H1 (cell line): ENCODE data around the gene WNT11. TPM values are rescaled to one million over a fixed set of nuclear protein-coding genes. Genes with fewer than 3 reads are reported as not detected.

Source experiments
- CTCF ChIA-PET: fragments of 300-600 bp; sonication (Branson Sonifier 250); formaldehyde crosslinking; loops from one replicate; lab custom pipeline; 2021; ENCODE audit not compliant: partially characterized antibody; lab: Charles Lee
- POLR2A ChIA-PET: fragments of 300-600 bp; sonication (Branson Sonifier 250); formaldehyde crosslinking; loops from one replicate; lab custom pipeline; 2021; ENCODE audit warnings: inconsistent platforms; ENCODE audit not compliant: partially characterized antibody; lab: Charles Lee
- DNase-seq, 2 experiments: peaks; one replicate each; pipeline versions ENCODE4 v3.0.0 to v3.0.0-alpha.2; 2010 to 2022; ENCODE audit warnings: low spot score in 2 of 2, low read depth in 1 of 2, mixed read lengths in 1 of 2
- FAIRE-seq: peaks from 2 replicates; lab custom pipeline; 2011; peaks lifted over from hg19 to GRCh38; lab: Jason Lieb, UNC
- H2AFZ ChIP-seq: 2 replicates; pipeline ENCODE4 v1.8.1; 2012; ENCODE audit warnings: low read length, inconsistent platforms
- H2AK5ac ChIP-seq: 2 replicates; pipeline ENCODE4 v1.6.1; 2013; ENCODE audit warnings: low read depth, low read length
- H2BK120ac ChIP-seq: replicated peaks from 2 replicates; pipeline ENCODE3; 2013; ENCODE audit warnings: low read depth, low read length, inconsistent platforms
- H2BK12ac ChIP-seq: 2 replicates; pipeline ENCODE4 v1.6.1; 2013; ENCODE audit warnings: low read depth, low read length
- H2BK15ac ChIP-seq: 2 replicates; pipeline ENCODE4 v1.6.1; 2013; ENCODE audit warnings: low read length
- H2BK20ac ChIP-seq: 2 replicates; pipeline ENCODE4 v1.6.1; 2013; ENCODE audit warnings: low read length
- H2BK5ac ChIP-seq: 2 replicates; pipeline ENCODE4 v1.6.1; 2013; ENCODE audit warnings: low read depth, low read length
- H3K14ac ChIP-seq: 2 replicates; pipeline ENCODE4 v1.6.1; 2013; ENCODE audit warnings: inconsistent platforms; ENCODE audit not compliant: insufficient read length
- H3K18ac ChIP-seq: 2 replicates; pipeline ENCODE4 v1.6.1; 2013; ENCODE audit warnings: low read length; ENCODE audit errors: extremely low read depth
- H3K23ac ChIP-seq: 2 replicates; pipeline ENCODE4 v1.6.1; 2013; ENCODE audit warnings: inconsistent platforms; ENCODE audit not compliant: insufficient read length
- H3K23me2 ChIP-seq: 2 replicates; pipeline ENCODE4 v1.6.1; 2013; ENCODE audit warnings: low read depth, low read length
- H3K27ac ChIP-seq: 2 replicates; pipeline ENCODE4 v1.6.1; 2011; ENCODE audit warnings: low read depth, low read length, inconsistent platforms
- H3K27me3 ChIP-seq, 4 experiments: replicated peaks in 1 of 4; 1 replicate in 1 of 4; 2 replicates in 3 of 4; pipeline versions ENCODE4 v1.6.1 to v1.8.1; 2011 to 2013; ENCODE audit warnings: low read length in 3 of 4, mild to moderate bottlenecking in 3 of 4, inconsistent platforms in 2 of 4, mixed read lengths in 2 of 4, moderate library complexity in 1 of 4; ENCODE audit not compliant: control insufficient read depth in 3 of 4, insufficient read depth in 3 of 4; ENCODE audit errors: extremely low read depth in 1 of 4
- H3K36me3 ChIP-seq, 4 experiments: 2 replicates each; pipeline versions ENCODE4 v1.6.1 to v1.8.1; 2011 to 2013; ENCODE audit warnings: mild to moderate bottlenecking in 4 of 4, low read length in 3 of 4, moderate library complexity in 2 of 4, control low read depth in 1 of 4, inconsistent platforms in 1 of 4; ENCODE audit not compliant: insufficient read depth in 4 of 4, control insufficient read depth in 2 of 4
- H3K4ac ChIP-seq: replicated peaks from 2 replicates; pipeline ENCODE3; 2013; ENCODE audit warnings: low read length, low read depth, mixed read lengths, inconsistent platforms; ENCODE audit not compliant: insufficient read length
- H3K4me1 ChIP-seq, 4 experiments: replicated peaks in 1 of 4; 1 replicate in 1 of 4; 2 replicates in 3 of 4; pipeline versions ENCODE4 v1.6.1 to v1.8.1; 2011 to 2013; ENCODE audit warnings: low read length in 3 of 4, inconsistent platforms in 2 of 4, mixed read lengths in 1 of 4; ENCODE audit not compliant: insufficient read depth in 4 of 4, control insufficient read depth in 3 of 4
- H3K4me2 ChIP-seq, 2 experiments: 2 replicates each; pipeline versions ENCODE4 v1.6.1 to v1.8.1; 2011 to 2013; ENCODE audit warnings: low read depth in 2 of 2, low read length in 2 of 2, control low read depth in 1 of 2, inconsistent platforms in 1 of 2, mild to moderate bottlenecking in 1 of 2; ENCODE audit not compliant: insufficient read depth in 1 of 2
- H3K4me3 ChIP-seq, 4 experiments: fragments of 200-600, 300-600 bp in 1 of 4; sonication (generic), shearing (Covaris generic), sonication (Bioruptor Twin) in 1 of 4; 2 replicates each; pipeline versions ENCODE4 v1.5.1 to v1.8.1; 2011 to 2016; ENCODE audit warnings: low read length in 4 of 4, low read depth in 3 of 4, control low read depth in 2 of 4, inconsistent platforms in 2 of 4, mild to moderate bottlenecking in 2 of 4, mixed read lengths in 1 of 4, moderate library complexity in 1 of 4; ENCODE audit not compliant: insufficient read depth in 2 of 4; ENCODE audit errors: extremely low read depth in 1 of 4
- H3K56ac ChIP-seq: replicated peaks from 2 replicates; pipeline ENCODE3; 2013; ENCODE audit warnings: low read depth, mild to moderate bottlenecking, mixed read lengths, low read length, inconsistent platforms; ENCODE audit not compliant: insufficient read length
- H3K79me1 ChIP-seq: 2 replicates; pipeline ENCODE4 v1.6.1; 2013; ENCODE audit warnings: low read depth, low read length, control low read depth
- H3K79me2 ChIP-seq, 2 experiments: 2 replicates each; pipeline versions ENCODE4 v1.6.1 to v1.8.1; 2012 to 2013; ENCODE audit warnings: low read length in 2 of 2, mild to moderate bottlenecking in 2 of 2, inconsistent platforms in 1 of 2; ENCODE audit not compliant: insufficient read depth in 2 of 2, control insufficient read depth in 1 of 2
- H3K9ac ChIP-seq, 4 experiments: replicated peaks in 1 of 4; 1 replicate in 1 of 4; 2 replicates in 3 of 4; pipeline versions ENCODE4 v1.6.1 to v1.8.1; 2011 to 2013; ENCODE audit warnings: low read depth in 3 of 4, low read length in 3 of 4, control low read depth in 2 of 4, mild to moderate bottlenecking in 2 of 4, moderate library complexity in 2 of 4, inconsistent platforms in 1 of 4; ENCODE audit errors: extremely low read depth in 1 of 4
- H3K9me3 ChIP-seq, 2 experiments: 2 replicates each; pipeline versions ENCODE4 v1.6.1 to v1.8.1; 2012 to 2013; ENCODE audit warnings: mild to moderate bottlenecking in 2 of 2, moderate library complexity in 2 of 2, control low read depth in 1 of 2, inconsistent platforms in 1 of 2, low read depth in 1 of 2, low read length in 1 of 2, mixed read lengths in 1 of 2; ENCODE audit not compliant: insufficient read depth in 2 of 2
- H4K20me1 ChIP-seq, 2 experiments: replicated peaks in 1 of 2; 2 replicates each; pipeline versions ENCODE3 to v1.8.1; 2011 to 2013; ENCODE audit warnings: inconsistent platforms in 2 of 2, low read length in 2 of 2, mild to moderate bottlenecking in 1 of 2; ENCODE audit not compliant: insufficient read depth in 2 of 2, control insufficient read depth in 1 of 2
- H4K5ac ChIP-seq: 2 replicates; pipeline ENCODE4 v1.6.1; 2013; ENCODE audit warnings: low read length, low read depth, mixed read lengths, inconsistent platforms; ENCODE audit not compliant: insufficient read length
- H4K8ac ChIP-seq: 2 replicates; pipeline ENCODE4 v1.8.0; 2013; ENCODE audit warnings: mild to moderate bottlenecking, moderate library complexity, low read length, inconsistent platforms; ENCODE audit not compliant: insufficient read depth; ENCODE audit errors: extremely low read depth
- H4K91ac ChIP-seq: replicated peaks from 2 replicates; pipeline ENCODE3; 2013; ENCODE audit warnings: low read length, mixed read lengths, inconsistent platforms; ENCODE audit not compliant: insufficient read length
- CTBP2 ChIP-seq: IDR thresholded peaks from 2 replicates; pipeline ENCODE4 v1.7.0; 2011; ENCODE audit warnings: borderline replicate concordance, mild to moderate bottlenecking, moderate library complexity, mixed read lengths, low read length; ENCODE audit not compliant: insufficient read depth, insufficient read length
- EGR1 ChIP-seq: IDR thresholded peaks from 2 replicates; pipeline ENCODE4 v1.6.1; 2011; ENCODE audit warnings: low read depth, low read length, borderline replicate concordance
- HDAC2 ChIP-seq, 2 experiments: fragments of 300-600 bp in 1 of 2; sonication (generic) in 1 of 2; IDR thresholded peaks; 2 replicates each; pipeline ENCODE4 v1.6.1; 2011 to 2012; ENCODE audit warnings: low read depth in 2 of 2, low read length in 2 of 2, mild to moderate bottlenecking in 2 of 2, moderate library complexity in 2 of 2, borderline replicate concordance in 1 of 2, inconsistent platforms in 1 of 2
- KDM4A ChIP-seq: IDR thresholded peaks from one replicate; pipeline ENCODE4 v1.7.1; 2012; ENCODE audit warnings: low read depth, mild to moderate bottlenecking, moderate library complexity, low read length, inconsistent platforms; ENCODE audit not compliant: severe bottlenecking
- NRF1 ChIP-seq: IDR thresholded peaks from 2 replicates; pipeline ENCODE4 v1.6.1; 2011; ENCODE audit warnings: mild to moderate bottlenecking, low read depth, low read length, improper control_type of control experiment
- POU5F1 ChIP-seq: IDR thresholded peaks from 2 replicates; pipeline ENCODE4 v1.6.1; 2011; ENCODE audit warnings: low read depth, mild to moderate bottlenecking, low read length, moderate library complexity
- RFX5 ChIP-seq: IDR thresholded peaks from 2 replicates; pipeline ENCODE4 v1.6.1; 2011; ENCODE audit warnings: low read depth, low read length, improper control_type of control experiment, borderline replicate concordance
- RXRA ChIP-seq: IDR thresholded peaks from 2 replicates; pipeline ENCODE4 v1.6.1; 2011; ENCODE audit warnings: low read depth, mild to moderate bottlenecking, low read length, moderate library complexity; ENCODE audit not compliant: insufficient read depth
- SIRT6 ChIP-seq: IDR thresholded peaks from one replicate; pipeline ENCODE4 v1.7.1; 2012; ENCODE audit warnings: low read length, inconsistent platforms
- SRF ChIP-seq: IDR thresholded peaks from 2 replicates; pipeline ENCODE4 v1.6.1; 2011; ENCODE audit warnings: mild to moderate bottlenecking, low read depth, low read length, moderate library complexity
- TAF7 ChIP-seq: optimal IDR thresholded peaks from 2 replicates; pipeline ENCODE3; 2011; ENCODE audit warnings: low read depth, mild to moderate bottlenecking, inconsistent platforms, low read length, moderate library complexity, borderline replicate concordance
- TEAD4 ChIP-seq: IDR thresholded peaks from 2 replicates; pipeline ENCODE4 v1.6.1; 2012; ENCODE audit warnings: low read depth, low read length, inconsistent platforms, mixed read lengths
- USF2 ChIP-seq: IDR thresholded peaks from 2 replicates; pipeline ENCODE4 v1.6.1; 2011; ENCODE audit warnings: low read length, improper control_type of control experiment
- WGBS, 2 experiments: shearing (Covaris generic) in 1 of 2; methylation state at CpG; one replicate each; pipeline versions ENCODE4 v1.1.6 to v1.1.7; 2013 to 2015; ENCODE audit warnings: low lambda C conversion rate in 2 of 2, mixed read lengths in 2 of 2, inconsistent platforms in 1 of 2, low coverage in 1 of 2, missing lambda C conversion rate in 1 of 2; ENCODE audit not compliant: insufficient replicate concordance in 2 of 2, insufficient coverage in 1 of 2, insufficient read length in 1 of 2; ENCODE audit errors: extremely low coverage in 1 of 2, missing lambda C conversion rate in 1 of 2; 5-methylcytosine and 5-hydroxymethylcytosine counted together
- polyA plus RNA-seq, 7 experiments: library from polyadenylated mRNA; depleted of rRNA in 3 of 7; stranded (reverse) in 5 of 7; unstranded in 2 of 7; fragments of >200 nt in 5 of 7; fragments of 200-250 nt in 2 of 7; gene quantifications; 1 replicate in 5 of 7; 2 replicates in 1 of 7; 4 replicates in 1 of 7; pipeline versions ENCODE4 v1.2.1 to v1.2.3, GENCODE V29; 2011 to 2013; ENCODE audit warnings: missing spikeins in 2 of 7, mixed read lengths in 2 of 7
- total RNA-seq: library from RNA; stranded (reverse); fragmentation: NEBNext Ultra II Directional; extraction: Animal tissue kit (Norgen Biotek cat#: 25700); gene quantifications from 2 replicates; pipeline ENCODE4 v1.2.1, GENCODE V29; 2021

WNT11 gene
- total and polyA plus RNA-seq, 2 of the 8 experiments (the other 6 are each of a cell fraction or from before 2014, with no cell fraction given): 0.11 to 0.45 TPM

DNA sequence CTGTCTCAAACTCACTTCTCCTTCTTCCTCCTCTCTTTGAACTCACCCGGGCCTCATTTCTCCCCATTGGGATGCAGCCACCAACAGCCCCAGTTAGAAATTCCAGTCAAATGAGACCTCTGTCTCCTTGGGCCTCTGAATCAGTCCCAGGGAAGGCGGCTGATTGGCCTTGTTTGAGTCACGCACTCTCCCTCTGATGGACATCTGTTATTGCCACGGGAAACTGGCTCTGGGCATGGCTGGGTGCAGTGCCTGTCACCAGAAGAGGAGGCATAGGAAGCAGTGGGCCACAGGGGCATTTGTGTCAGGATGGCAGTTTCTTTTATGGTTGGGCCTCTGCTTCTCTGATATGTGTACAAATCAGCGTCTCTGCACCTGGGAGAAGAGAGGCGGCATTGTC is 9.6 kb upstream of the WNT11 start:
- Histone ChIP-seq H3K4me3 (no peak overlapping the region), H2BK120ac (no peak overlapping the region), H4K20me1 (peaks cover 0 to 7% of the 10 kb centered on the region in 2 experiments), H2AK5ac (no peak overlapping the region), H3K4me2 (no peak overlapping the region; a peak in 1 of 4 replicates), H2BK15ac (no peak overlapping the region), H3K23ac (no peak overlapping the region), H2AFZ (no peak overlapping the region), H3K79me1 (no peaks in the 10 kb centered on the region), H3K4me1 (peaks cover 3 to 22% (median 6%) of the 10 kb centered on the region in 4 experiments), H3K79me2 (no peaks in the 10 kb centered on the region), H3K23me2 (no peaks in the 10 kb centered on the region; the same call in 1 of the 2 replicates), H4K8ac (no peak overlapping the region), H2BK5ac (no peak overlapping the region), H3K9me3 (no peaks in the 10 kb centered on the region), H2BK12ac (no peak overlapping the region), H3K4ac (no peak overlapping the region), H3K36me3 (no peaks in the 10 kb centered on the region), H3K18ac (no peak overlapping the region), H4K5ac (no peak overlapping the region), H3K14ac (no peak overlapping the region), H3K27ac (no peak overlapping the region), H4K91ac (no peak overlapping the region), H3K9ac (no peak overlapping the region), H3K56ac (no peak overlapping the region), H2BK20ac (no peak overlapping the region), H3K27me3 (peaks cover 12 to 26% (median 19%) of the 10 kb centered on the region in 4 experiments)
- POLR2A ChIA-PET: no interaction called here
- FAIRE-seq (no peak), DNase-seq (no peak)
- WGBS, 2 experiments: 76% methylated on average over 6 of the region's 6 CpGs; no CpG with 5 or more reads in 1 of the 2 experiments
- CTCF ChIA-PET: interaction anchor here (1.1 to 6.8 kb wide), 3 partner anchors 8 to 24 kb away, joined by 3 to 45 read pairs (median 3); no protein-coding TSS in a partner anchor
- no peak for TF ChIP-seq NRF1
- TF ChIP-seq SRF: no peak
- TF ChIP-seq USF2: no peak
- TF ChIP-seq SIRT6: no peak
- no peak for TF ChIP-seq POU5F1
- no peak for TF ChIP-seq CTBP2
- TF ChIP-seq RFX5: no peak
- TF ChIP-seq KDM4A: no peak
- no peak for TF ChIP-seq HDAC2 (IDR thresholded peaks at IDR 0.05; ENCODE audit: borderline replicate concordance in 1 of 2, low read depth in 2 of 2, low read length in 2 of 2)
- no peak for TF ChIP-seq EGR1
- TF ChIP-seq RXRA: no peak
- no peak for TF ChIP-seq TEAD4
- TF ChIP-seq TAF7: no peak
